DND-41 (cell line): ENCODE data around the gene NPAS2.

Experiments
- CTCF ChIP-seq: IDR thresholded peaks from 2 replicates; pipeline ENCODE4 v1.5.1; 2012; ENCODE audit warnings: borderline replicate concordance, low read length, moderate library complexity, mild to moderate bottlenecking; ENCODE audit not compliant: poor library complexity, severe bottlenecking; ENCODE audit errors: extremely low read depth
- EZH2 ChIP-seq: IDR thresholded peaks from 3 replicates; pipeline ENCODE4 v1.6.1; 2012; ENCODE audit warnings: borderline replicate concordance, low read depth, mild to moderate bottlenecking, moderate library complexity, low read length, inconsistent platforms; ENCODE audit not compliant: severe bottlenecking

DNA sequence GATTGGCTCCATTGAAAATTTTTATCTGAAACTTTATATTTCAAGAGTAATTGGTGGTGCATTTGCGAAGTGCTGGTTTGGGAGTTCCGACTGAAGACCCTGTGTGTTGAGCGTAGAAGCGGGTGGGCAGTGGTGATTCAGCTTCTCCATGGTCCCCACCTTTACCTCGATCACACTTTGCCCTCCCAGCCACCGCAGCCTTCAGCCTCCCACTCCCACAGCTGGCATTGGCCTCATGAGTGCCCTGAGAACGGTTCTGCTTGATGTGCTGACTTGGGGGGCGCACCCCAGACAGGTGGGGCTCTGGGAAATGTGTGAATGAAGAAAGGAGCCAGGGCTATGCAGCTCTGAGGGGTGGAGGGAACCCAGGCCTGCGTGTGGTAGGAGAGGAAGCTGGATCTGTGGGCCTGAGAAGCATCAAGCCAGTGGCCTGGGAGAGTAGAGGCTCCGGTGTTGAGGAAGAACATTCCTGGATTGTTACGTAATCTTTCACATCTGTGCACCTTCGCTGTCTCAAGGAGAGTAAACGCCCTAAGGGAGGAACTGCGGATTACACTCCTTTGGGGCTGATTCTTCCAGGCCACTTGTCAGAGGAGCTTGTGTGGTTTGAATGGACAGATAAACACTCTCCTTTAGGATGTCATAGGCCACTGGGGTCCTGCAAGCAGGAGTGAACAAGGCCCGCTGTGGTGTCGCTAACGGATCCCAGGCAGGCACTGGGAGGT is 83.8 kb downstream of the NPAS2 start:
- TF ChIP-seq CTCF (no peak), EZH2 (no peak)
